H9 (cell line): Measurements from ENCODE around the gene ANXA9. TPM values are rescaled to one million over a fixed set of nuclear protein-coding genes. Genes with fewer than 3 reads are reported as not detected.

Experiments used
- DNase-seq: peaks from one replicate; pipeline ENCODE4 v3.0.0-alpha.2; 2017
- H2AFZ ChIP-seq: one replicate; pipeline ENCODE4 v1.6.1; 2013; ENCODE audit warnings: mild to moderate bottlenecking, low read length, control low read depth, moderate library complexity
- H2AK5ac ChIP-seq: 2 replicates; pipeline ENCODE4 v1.6.1; 2013; ENCODE audit warnings: low read length, control low read depth, mixed read lengths; ENCODE audit not compliant: insufficient read length
- H2BK120ac ChIP-seq: one replicate; pipeline ENCODE4 v1.6.1; 2013; ENCODE audit warnings: low read depth, mild to moderate bottlenecking, low read length, control low read depth, inconsistent platforms; ENCODE audit not compliant: poor library complexity, severe bottlenecking
- H2BK12ac ChIP-seq: 2 replicates; pipeline ENCODE4 v1.6.1; 2013; ENCODE audit warnings: low read length, control low read depth, mixed read lengths, low read depth; ENCODE audit not compliant: insufficient read length
- H2BK15ac ChIP-seq: 2 replicates; pipeline ENCODE4 v1.6.1; 2013; ENCODE audit warnings: low read depth, low read length, control low read depth
- H2BK20ac ChIP-seq: one replicate; pipeline ENCODE4 v1.6.1; 2013; ENCODE audit warnings: low read depth, mild to moderate bottlenecking, low read length, control low read depth, inconsistent platforms; ENCODE audit not compliant: poor library complexity, severe bottlenecking
- H2BK5ac ChIP-seq: 2 replicates; pipeline ENCODE4 v1.6.1; 2013; ENCODE audit warnings: low read length, control low read depth, mixed read lengths; ENCODE audit not compliant: insufficient read length
- H3K14ac ChIP-seq: 2 replicates; pipeline ENCODE4 v1.6.1; 2013; ENCODE audit warnings: low read length, control low read depth; ENCODE audit not compliant: insufficient read depth
- H3K18ac ChIP-seq: 2 replicates; pipeline ENCODE4 v1.6.1; 2013; ENCODE audit warnings: low read depth, mild to moderate bottlenecking, mixed read lengths, low read length, control low read depth; ENCODE audit not compliant: insufficient read length
- H3K23ac ChIP-seq: 2 replicates; pipeline ENCODE4 v1.6.1; 2013; ENCODE audit warnings: low read length, control low read depth, mixed read lengths, low read depth; ENCODE audit not compliant: insufficient read length
- H3K23me2 ChIP-seq: 2 replicates; pipeline ENCODE4 v1.6.1; 2013; ENCODE audit warnings: low read depth, mild to moderate bottlenecking, mixed read lengths, low read length, control low read depth; ENCODE audit not compliant: insufficient read length, poor library complexity, severe bottlenecking
- H3K27ac ChIP-seq: 2 replicates; pipeline ENCODE4 v1.5.1; 2013; ENCODE audit warnings: low read length, control low read depth, mixed read lengths, low read depth; ENCODE audit not compliant: insufficient read length
- H3K27me3 ChIP-seq: 2 replicates; pipeline ENCODE4 v1.6.1; 2013; ENCODE audit warnings: low read length, control low read depth, inconsistent platforms; ENCODE audit not compliant: insufficient read depth
- H3K4ac ChIP-seq: 2 replicates; pipeline ENCODE4 v1.6.1; 2013; ENCODE audit warnings: low read depth, mild to moderate bottlenecking, control low read depth, inconsistent platforms, low read length, moderate library complexity
- H3K4me1 ChIP-seq: 2 replicates; pipeline ENCODE4 v1.6.1; 2013; ENCODE audit warnings: low read length, control low read depth, inconsistent platforms; ENCODE audit not compliant: insufficient read depth
- H3K4me2 ChIP-seq: 2 replicates; pipeline ENCODE4 v1.6.1; 2013; ENCODE audit warnings: low read length, control low read depth, mixed read lengths; ENCODE audit not compliant: insufficient read length, insufficient read depth
- H3K56ac ChIP-seq: 2 replicates; pipeline ENCODE4 v1.6.1; 2013; ENCODE audit warnings: low read depth, mild to moderate bottlenecking, mixed read lengths, low read length, control low read depth; ENCODE audit not compliant: insufficient read length
- H3K79me1 ChIP-seq: 2 replicates; pipeline ENCODE4 v1.6.1; 2013; ENCODE audit warnings: low read depth, mild to moderate bottlenecking, moderate library complexity, low read length, control low read depth, inconsistent platforms; ENCODE audit not compliant: insufficient read depth, poor library complexity, severe bottlenecking
- H3K79me2 ChIP-seq: 2 replicates; pipeline ENCODE4 v1.6.1; 2013; ENCODE audit warnings: low read length, control low read depth, inconsistent platforms; ENCODE audit not compliant: insufficient read depth
- H3K9ac ChIP-seq: 2 replicates; pipeline ENCODE4 v1.6.1; 2013; ENCODE audit warnings: low read length, control low read depth, mixed read lengths; ENCODE audit not compliant: insufficient read length; ENCODE audit errors: extremely low read depth
- H3K9me3 ChIP-seq: one replicate; pipeline ENCODE4 v1.6.1; 2013; ENCODE audit warnings: low read depth, low read length, inconsistent platforms; ENCODE audit not compliant: control insufficient read depth
- H3T11ph ChIP-seq: one replicate; pipeline ENCODE4 v1.6.1; 2013; ENCODE audit warnings: mild to moderate bottlenecking, low read length, control low read depth, inconsistent platforms
- H4K20me1 ChIP-seq: one replicate; pipeline ENCODE4 v1.6.1; 2013; ENCODE audit not compliant: control insufficient read depth, insufficient read length, insufficient read depth
- H4K5ac ChIP-seq: 2 replicates; pipeline ENCODE4 v1.6.1; 2013; ENCODE audit warnings: low read depth, mild to moderate bottlenecking, mixed read lengths, low read length, control low read depth; ENCODE audit not compliant: insufficient read length
- H4K8ac ChIP-seq: replicated peaks from 2 replicates; pipeline ENCODE4 v1.6.1; 2013; ENCODE audit warnings: low read length, control low read depth, mixed read lengths, low read depth; ENCODE audit not compliant: insufficient read length
- H4K91ac ChIP-seq: 2 replicates; pipeline ENCODE4 v1.6.1; 2013; ENCODE audit warnings: low read depth, mild to moderate bottlenecking, moderate library complexity, mixed read lengths, low read length, control low read depth; ENCODE audit not compliant: insufficient read length
- H3K27ac Mint-ChIP-seq, 3 experiments: 2 replicates in 2 of 3; 3 replicates in 1 of 3; pipeline ENCODE4 v1.8.0; 2020 to 2021; ENCODE audit warnings: mixed read lengths in 3 of 3, mild to moderate bottlenecking in 1 of 3, moderate library complexity in 1 of 3
- H3K27me3 Mint-ChIP-seq: 2 replicates; pipeline ENCODE4 v1.8.0; 2021; ENCODE audit warnings: low read depth, mild to moderate bottlenecking, moderate library complexity, mixed read lengths
- H3K36me3 Mint-ChIP-seq, 3 experiments: 2 replicates in 2 of 3; 3 replicates in 1 of 3; pipeline ENCODE4 v1.8.0; 2020 to 2021; ENCODE audit warnings: low read depth in 3 of 3, mixed read lengths in 3 of 3; ENCODE audit not compliant: insufficient read depth in 1 of 3
- H3K4me1 Mint-ChIP-seq, 2 experiments: 2 replicates each; pipeline ENCODE4 v1.8.0; 2020; ENCODE audit warnings: mixed read lengths in 2 of 2
- H3K4me3 Mint-ChIP-seq, 2 experiments: 2 replicates in 1 of 2; 3 replicates in 1 of 2; pipeline ENCODE4 v1.8.0; 2020 to 2021; ENCODE audit warnings: mild to moderate bottlenecking in 2 of 2, mixed read lengths in 2 of 2, moderate library complexity in 1 of 2
- H3K9me3 Mint-ChIP-seq, 2 experiments: 2 replicates in 1 of 2; 3 replicates in 1 of 2; pipeline ENCODE4 v1.8.0; 2020; ENCODE audit warnings: mild to moderate bottlenecking in 2 of 2, mixed read lengths in 2 of 2, moderate library complexity in 1 of 2
- WGBS: extraction: QIAGEN DNeasy Blood & Tissue Kit; methylation state at CpG from one replicate; pipeline ENCODE4 v1.1.7; 2013; ENCODE audit warnings: missing lambda C conversion rate, low lambda C conversion rate, mixed read lengths; ENCODE audit not compliant: insufficient read length; ENCODE audit errors: extremely low coverage; 5-methylcytosine and 5-hydroxymethylcytosine counted together
- total RNA-seq: library from RNA; stranded (reverse); gene quantifications from 2 replicates; pipeline ENCODE4 v1.2.1, GENCODE V29; 2021
- TF ChIP-seq, protein P1 (sequence below): fragments of 200-600 bp; sonication (generic); conservative IDR thresholded peaks from 3 replicates; pipeline ENCODE4 v1.8.0; 2021; ENCODE audit warnings: antibody characterized with exemption, mild to moderate bottlenecking

The ANXA9 gene
- total RNA-seq, 1 experiment from 2014 or later: 0.92 TPM

DNA sequence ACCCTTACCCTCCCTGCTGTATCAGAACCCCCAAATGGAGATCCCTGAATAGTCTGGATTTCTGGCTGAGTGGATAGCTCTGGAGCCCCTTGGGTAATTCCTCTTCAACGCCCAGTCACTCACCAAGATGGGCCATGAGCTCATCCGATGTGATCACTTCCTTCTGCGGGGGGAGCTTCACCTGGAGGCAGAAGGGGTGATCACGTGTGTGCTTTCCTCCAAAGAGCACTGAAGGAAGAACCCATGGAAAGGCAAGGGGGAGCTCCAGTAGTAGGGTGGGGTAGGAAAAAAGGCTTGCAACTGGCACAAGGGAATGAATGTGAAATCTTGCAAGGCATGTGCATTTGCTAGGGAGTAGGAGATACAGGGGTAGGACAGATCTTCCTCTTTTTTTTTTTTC is 19.5 kb downstream of the ANXA9 start:
- no peaks in the 10 kb centered on the region; the same call in 1 of the 2 replicates for H3K27me3 Mint-ChIP-seq
- Histone ChIP-seq H2BK20ac (no peak overlapping the region), H3K56ac (no peak overlapping the region), H4K91ac (no peak overlapping the region), H2BK5ac (no peak overlapping the region), H3K18ac (no peak overlapping the region), H3K79me2 (no peaks in the 10 kb centered on the region), H2BK120ac (no peak overlapping the region), H3K9ac (no peak overlapping the region), H3K27me3 (no peaks in the 10 kb centered on the region), H3K4me1 (peaks cover 3% of the 10 kb centered on the region; the same call in 1 of the 2 replicates), H3T11ph (no peak overlapping the region), H4K8ac (no peak overlapping the region), H3K23ac (no peak overlapping the region), H3K79me1 (no peaks in the 10 kb centered on the region), H3K9me3 (no peaks in the 10 kb centered on the region), H2AK5ac (no peak overlapping the region), H2BK12ac (no peak overlapping the region), H3K4ac (no peak overlapping the region), H3K4me2 (no peak overlapping the region), H2AFZ (no peak overlapping the region), H3K23me2 (peaks cover 4% of the 10 kb centered on the region), H4K20me1 (no peaks in the 10 kb centered on the region), H3K14ac (no peak overlapping the region), H2BK15ac (no peak overlapping the region), H3K27ac (no peak overlapping the region), H4K5ac (no peak overlapping the region)
- H3K36me3 Mint-ChIP-seq: peaks cover 0 to 10% (median 5%) of the 10 kb centered on the region in 3 experiments; a peak in 2 of 7 replicates
- no peak for DNase-seq
- no peaks in the 10 kb centered on the region for H3K9me3 Mint-ChIP-seq
- WGBS: no CpG with 5 or more reads among the region's 4 CpGs
- TF ChIP-seq, protein P1, sequence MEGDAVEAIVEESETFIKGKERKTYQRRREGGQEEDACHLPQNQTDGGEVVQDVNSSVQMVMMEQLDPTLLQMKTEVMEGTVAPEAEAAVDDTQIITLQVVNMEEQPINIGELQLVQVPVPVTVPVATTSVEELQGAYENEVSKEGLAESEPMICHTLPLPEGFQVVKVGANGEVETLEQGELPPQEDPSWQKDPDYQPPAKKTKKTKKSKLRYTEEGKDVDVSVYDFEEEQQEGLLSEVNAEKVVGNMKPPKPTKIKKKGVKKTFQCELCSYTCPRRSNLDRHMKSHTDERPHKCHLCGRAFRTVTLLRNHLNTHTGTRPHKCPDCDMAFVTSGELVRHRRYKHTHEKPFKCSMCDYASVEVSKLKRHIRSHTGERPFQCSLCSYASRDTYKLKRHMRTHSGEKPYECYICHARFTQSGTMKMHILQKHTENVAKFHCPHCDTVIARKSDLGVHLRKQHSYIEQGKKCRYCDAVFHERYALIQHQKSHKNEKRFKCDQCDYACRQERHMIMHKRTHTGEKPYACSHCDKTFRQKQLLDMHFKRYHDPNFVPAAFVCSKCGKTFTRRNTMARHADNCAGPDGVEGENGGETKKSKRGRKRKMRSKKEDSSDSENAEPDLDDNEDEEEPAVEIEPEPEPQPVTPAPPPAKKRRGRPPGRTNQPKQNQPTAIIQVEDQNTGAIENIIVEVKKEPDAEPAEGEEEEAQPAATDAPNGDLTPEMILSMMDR: no peak
- H3K4me1 Mint-ChIP-seq: peaks cover 13 to 20% of the 10 kb centered on the region in 2 experiments
- H3K27ac Mint-ChIP-seq: 0 out of 7 replicates have a peak overlapping the region, but pooled peaks of 1 of the 3 experiments have one; percentile 21
- H3K4me3 Mint-ChIP-seq: no peak overlapping the region; a peak in 1 of 5 replicates
